ENCODE measurements around the gene IGFBP7.

GRCh38 chr4:57073559-57073958 is 36.6 kb downstream of the IGFBP7 start:
- TF ChIP-seq PHF8 (conservative IDR thresholded peaks at IDR 0.05; ENCODE audit: low read depth, low read length) (no peak), POLR2AphosphoS5 (IDR thresholded peaks at IDR 0.05; ENCODE audit: low read depth, low read length) (no peak), POLR2A (IDR thresholded peaks at IDR 0.05; ENCODE audit: control extremely low read depth in 1 of 2, low read depth in 2 of 2, low read length in 2 of 2) (no peak), EP300 (IDR thresholded peaks at IDR 0.05; ENCODE audit: borderline replicate concordance in 1 of 2, low read depth in 2 of 2, low read length in 2 of 2) (no peak), MAFK (IDR thresholded peaks at IDR 0.05; ENCODE audit: low read depth, low read length) (no peak), EGR1 (IDR thresholded peaks at IDR 0.05; ENCODE audit: borderline replicate concordance, low read depth, low read length) (no peak), JUN (IDR thresholded peaks at IDR 0.05; ENCODE audit: low read depth, low read length) (no peak), BACH1 (IDR thresholded peaks at IDR 0.05; ENCODE audit: low read length) (no peak), BRCA1 (IDR thresholded peaks at IDR 0.05; ENCODE audit: low read depth, low read length) (no peak), GABPA (IDR thresholded peaks at IDR 0.05; ENCODE audit: borderline replicate concordance, insufficient read depth, low read length) (no peak), RNF2 (IDR thresholded peaks at IDR 0.05; ENCODE audit: borderline replicate concordance, low read depth, low read length, missing control alignments, poor library complexity, severe bottlenecking) (no peak)
- TF ChIP-seq, protein P1, sequence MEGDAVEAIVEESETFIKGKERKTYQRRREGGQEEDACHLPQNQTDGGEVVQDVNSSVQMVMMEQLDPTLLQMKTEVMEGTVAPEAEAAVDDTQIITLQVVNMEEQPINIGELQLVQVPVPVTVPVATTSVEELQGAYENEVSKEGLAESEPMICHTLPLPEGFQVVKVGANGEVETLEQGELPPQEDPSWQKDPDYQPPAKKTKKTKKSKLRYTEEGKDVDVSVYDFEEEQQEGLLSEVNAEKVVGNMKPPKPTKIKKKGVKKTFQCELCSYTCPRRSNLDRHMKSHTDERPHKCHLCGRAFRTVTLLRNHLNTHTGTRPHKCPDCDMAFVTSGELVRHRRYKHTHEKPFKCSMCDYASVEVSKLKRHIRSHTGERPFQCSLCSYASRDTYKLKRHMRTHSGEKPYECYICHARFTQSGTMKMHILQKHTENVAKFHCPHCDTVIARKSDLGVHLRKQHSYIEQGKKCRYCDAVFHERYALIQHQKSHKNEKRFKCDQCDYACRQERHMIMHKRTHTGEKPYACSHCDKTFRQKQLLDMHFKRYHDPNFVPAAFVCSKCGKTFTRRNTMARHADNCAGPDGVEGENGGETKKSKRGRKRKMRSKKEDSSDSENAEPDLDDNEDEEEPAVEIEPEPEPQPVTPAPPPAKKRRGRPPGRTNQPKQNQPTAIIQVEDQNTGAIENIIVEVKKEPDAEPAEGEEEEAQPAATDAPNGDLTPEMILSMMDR (IDR thresholded peaks at IDR 0.05; ENCODE audit: control extremely low read depth in 1 of 3, insufficient read depth in 1 of 3, low read depth in 1 of 3, low read length in 3 of 3): no peak
